Posterior vena cava (tissue), 2 donors: ENCODE data around the gene BEND5. TPM values are rescaled to one million over a fixed set of nuclear protein-coding genes. Genes with fewer than 3 reads are reported as not detected.

Experiments
- DNase-seq: peaks from one replicate; pipeline ENCODE4 v3.0.0-alpha.2; 2020; ENCODE audit warnings: low spot score
- intact Hi-C, 2 donors: fragments of 100-400 bp; cut with DNase I; formaldehyde crosslinking; loops; one replicate each; pipeline versions ENCODE4 v1.14.1 to v1.14.2; 2022 to 2023
- total RNA-seq, 2 donors: library from RNA; stranded (reverse); fragmentation: NEBNext Ultra II Directional; extraction: Animal tissue kit (Norgen Biotek cat#: 25700); gene quantifications; one replicate each; pipeline ENCODE4 v1.2.1, GENCODE V29; 2021
- donor health status: DM: yes; HTN: yes; CAD: no.
- donor health status: DM: yes; HTN: yes; CAD: no.

Gene BEND5
- total RNA-seq, 2 donors from 2014 or later: 2.7 to 5.8 TPM

DNA sequence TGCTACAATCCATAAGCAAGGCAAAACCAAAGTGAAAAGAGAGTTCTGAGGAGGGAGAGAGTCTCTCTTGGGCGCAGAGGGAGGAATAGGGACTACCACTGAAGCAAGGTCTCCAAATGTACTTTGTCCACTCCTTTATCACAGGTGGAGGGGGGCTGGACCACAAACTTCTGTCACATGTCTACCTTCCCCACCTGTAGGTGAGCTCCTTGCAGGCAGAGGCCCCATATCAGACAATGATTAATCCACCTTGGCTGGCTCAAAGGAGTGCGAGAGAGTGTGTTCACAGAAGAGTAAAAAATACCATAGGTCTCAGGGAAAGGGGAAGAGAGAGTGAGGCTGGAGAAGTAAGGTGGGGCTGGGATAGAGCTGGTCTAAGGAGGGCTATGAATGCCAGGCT lies 4.5 kb downstream of the BEND5 start:
- intact Hi-C loops: no loop called here
- no peak for DNase-seq

DNA sequence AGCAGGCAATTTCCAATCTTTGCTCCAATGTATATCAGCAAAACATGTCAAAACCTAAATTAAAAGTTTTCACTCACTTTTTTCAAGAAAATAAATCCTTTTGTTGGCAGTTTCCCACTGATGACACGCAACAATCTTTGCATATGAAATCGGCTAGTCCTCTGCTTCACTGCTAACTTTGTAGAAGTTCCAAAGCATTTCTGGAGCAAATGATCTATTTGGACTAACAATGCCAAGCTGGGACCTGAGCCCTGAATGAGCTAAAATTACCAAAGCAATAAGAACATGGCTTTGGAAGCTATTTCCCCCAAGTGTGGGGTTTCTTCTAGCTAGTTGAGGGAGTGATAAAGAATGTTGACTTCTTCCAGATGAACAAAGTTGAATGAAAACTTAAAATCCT lies 5.1 kb downstream of the BEND5 start:
- intact Hi-C loops: no loop called here
- DNase-seq: no peak

DNA sequence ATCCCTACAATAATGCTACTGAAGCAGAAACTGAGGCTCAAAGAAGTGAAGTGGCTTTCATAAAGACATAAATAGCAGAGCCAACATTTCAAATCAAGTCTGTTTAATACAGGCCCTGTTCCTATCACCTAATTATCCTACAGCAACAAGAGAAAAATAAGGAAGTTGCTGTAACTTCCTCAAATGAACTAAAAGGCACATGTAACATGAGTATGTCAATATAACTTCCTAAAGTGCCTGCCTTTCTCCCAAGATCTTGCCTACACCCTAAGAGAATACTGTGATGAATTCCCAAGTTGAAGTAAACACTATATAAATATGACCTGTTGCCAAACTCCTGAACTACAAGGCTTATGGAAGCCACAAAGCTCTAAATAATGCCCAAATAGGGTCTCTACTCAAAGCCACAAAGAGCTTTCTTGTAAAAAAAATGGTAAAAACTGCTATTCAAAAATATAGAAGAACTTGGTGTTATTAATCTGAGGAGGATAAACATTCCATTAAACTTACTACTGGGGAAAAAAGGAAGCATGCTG lies 8.6 kb downstream of the BEND5 start:
- intact Hi-C loops: no loop called here
- no peak for DNase-seq

DNA sequence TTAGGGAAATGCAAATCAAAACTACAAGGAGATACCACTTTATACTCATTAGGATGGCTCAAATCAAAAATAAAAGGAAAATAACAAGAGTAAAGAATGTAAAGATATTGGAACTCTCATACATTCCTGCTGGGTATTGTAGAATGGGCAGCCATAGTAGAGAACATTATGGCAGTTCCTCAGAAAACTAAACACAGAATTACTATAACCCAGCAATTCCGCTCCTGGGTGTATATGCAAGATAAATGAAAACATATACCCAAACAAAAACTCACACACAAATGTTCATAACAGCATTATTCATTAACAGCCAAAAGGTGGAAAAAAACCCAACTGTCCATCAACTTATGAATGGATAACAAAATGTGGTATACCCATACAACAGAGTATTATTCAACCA lies 11.4 kb downstream of the BEND5 start:
- intact Hi-C loops: no loop called here
- DNase-seq: no peak

DNA sequence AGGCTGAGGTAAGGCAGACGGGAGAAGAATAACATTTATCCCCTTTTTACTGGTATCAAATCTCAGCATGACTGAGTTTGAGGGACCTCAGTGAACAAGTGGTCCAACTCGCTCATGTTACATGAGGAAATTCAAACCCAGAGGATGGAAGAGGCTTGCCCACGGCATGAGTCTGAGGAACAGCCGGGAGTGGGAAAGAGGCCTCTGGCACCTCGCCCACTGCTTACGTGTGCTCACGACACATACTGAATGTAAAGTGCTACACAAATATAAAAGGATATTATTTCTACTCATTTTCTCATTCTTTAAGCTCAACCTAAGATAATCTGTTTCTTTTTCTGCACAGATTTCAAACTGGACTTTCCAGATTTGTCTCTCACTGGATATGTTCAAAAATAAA lies 14.7 kb downstream of the BEND5 start:
- DNase-seq: no peak
- intact Hi-C loops: no loop called here

DNA sequence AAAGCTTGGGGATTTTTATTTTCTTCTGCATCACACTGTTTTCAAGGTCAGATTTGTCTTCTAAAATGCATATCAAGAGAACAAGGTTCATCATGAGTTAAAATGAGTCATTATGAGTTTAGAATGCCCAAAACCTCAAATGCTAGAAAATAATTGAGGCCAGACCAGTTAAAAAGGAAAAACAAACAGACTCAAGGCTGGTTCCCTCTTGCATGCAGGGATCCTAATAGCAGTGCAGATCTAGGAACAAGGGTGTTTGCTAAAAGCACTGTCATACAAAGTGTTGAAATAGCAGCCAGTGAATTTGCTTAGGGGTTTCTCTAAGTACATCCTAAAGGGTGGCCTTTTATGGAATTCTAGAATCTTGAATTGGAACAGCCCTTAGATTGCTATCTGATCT lies 15.3 kb downstream of the BEND5 start:
- intact Hi-C loops: no loop called here
- no peak for DNase-seq

DNA sequence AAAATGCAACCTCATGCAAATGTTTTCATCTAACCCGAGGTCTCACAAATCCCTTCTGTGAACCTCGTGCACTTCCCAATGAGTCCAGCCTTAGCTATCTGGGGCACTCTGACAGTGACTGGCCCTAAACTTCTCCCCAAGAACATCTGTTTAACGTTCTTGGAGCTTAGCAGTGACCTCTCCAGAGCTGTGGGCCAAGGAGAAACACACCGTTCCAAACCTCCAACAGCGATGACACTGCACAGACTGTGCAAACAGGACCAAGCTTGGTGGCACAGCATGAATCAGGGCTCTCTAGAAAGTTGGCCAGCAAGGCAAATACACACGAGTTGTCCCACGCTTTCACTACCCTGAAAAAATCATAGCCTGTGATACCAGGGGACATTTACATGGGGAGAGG lies 15.8 kb downstream of the BEND5 start:
- DNase-seq: no peak
- intact Hi-C loops: no loop called here

DNA sequence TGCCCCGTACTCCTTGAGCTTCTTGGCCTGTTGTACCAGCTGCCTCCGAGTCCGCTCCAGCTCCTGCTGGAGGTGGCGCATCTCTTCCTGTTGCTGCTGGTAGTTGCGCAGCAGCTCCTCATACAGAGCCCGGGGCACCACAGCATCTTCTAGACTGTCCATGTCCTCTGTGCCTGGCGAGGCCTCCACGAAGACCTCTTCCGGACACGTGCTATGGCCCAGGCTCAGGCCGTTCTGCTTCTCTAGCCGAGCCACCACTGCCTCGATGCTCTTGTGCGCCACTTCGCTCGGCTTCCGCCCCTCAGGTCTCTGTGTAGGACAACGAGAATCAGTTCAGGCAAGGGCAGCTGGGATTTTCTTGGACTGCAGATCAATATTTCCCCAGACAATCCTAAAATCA lies 17.7 kb downstream of the BEND5 start:
- intact Hi-C loops: no loop called here

DNA sequence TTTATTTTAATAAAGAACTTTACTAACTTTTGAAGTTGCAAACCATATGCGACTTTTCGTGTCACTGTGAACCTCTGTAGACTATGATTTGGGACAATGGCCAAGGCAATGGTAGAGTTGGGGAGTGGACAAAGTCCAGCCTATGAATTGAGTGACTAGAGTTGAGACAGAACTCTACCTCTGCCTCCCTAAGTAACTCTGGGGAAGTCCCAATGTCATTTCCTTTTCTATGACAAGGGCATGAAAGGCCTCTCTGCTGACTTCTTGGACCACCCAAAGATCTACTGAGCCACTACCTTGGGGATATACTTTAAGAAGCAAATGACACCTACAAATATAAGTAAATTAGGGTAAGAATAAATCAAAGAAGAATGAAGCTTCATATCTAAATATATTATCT lies 19.3 kb downstream of the BEND5 start:
- intact Hi-C loops: no loop called here
- no peak for DNase-seq

More for the DNA sequence above, 17.7 kb downstream of the BEND5 start:
- DNase-seq: no peak

DNA sequence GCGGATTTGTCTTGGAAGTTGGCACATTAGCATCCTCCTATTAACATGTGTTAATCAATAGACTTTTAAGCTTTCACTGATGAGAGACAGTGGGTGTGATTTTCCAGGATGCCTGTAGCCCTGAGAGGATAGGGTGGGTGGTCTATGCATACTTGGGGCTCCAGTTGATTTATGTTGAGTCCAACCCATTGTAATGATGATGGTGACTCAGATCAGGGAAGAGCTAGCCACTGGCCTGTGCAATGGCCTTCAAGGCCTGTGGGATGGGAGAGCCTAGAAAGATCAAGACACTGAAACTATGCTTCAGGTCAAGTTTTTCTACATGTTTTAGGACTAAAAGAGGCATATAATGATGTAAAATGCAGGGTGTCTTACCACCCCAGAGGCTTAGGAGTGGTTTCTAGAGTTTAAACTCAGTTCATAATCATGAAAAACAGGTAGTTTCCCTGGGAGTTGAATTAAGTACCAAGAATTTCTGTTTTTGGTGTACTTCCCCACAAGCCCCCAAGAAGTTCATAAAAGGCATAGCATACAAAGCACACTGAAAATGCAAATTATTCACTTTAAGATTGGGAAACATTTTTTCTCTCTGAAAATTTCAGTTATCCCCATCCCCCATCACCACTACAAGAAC lies 19.9 kb downstream of the BEND5 start:
- intact Hi-C loops: no loop called here
- DNase-seq: no peak

DNA sequence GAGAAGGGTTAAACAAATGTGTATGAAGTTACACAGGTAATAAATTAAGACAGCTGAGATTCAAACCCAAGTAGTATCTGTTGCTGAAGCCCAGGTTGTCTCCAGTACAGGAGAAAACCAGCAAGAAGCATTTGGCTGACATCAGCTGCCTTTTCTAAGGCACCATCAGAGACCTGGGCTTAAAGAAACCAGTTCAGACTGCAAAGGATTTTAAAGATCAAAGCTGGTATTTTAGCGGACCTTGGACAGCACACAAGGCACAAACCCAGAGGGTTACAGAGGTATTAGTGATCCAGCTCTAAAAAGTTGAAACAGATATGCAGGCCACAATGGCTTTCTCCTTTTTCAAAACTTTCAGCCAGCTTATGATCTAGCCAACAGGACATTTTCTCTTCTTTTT lies 23.4 kb downstream of the BEND5 start:
- no peak for DNase-seq

DNA sequence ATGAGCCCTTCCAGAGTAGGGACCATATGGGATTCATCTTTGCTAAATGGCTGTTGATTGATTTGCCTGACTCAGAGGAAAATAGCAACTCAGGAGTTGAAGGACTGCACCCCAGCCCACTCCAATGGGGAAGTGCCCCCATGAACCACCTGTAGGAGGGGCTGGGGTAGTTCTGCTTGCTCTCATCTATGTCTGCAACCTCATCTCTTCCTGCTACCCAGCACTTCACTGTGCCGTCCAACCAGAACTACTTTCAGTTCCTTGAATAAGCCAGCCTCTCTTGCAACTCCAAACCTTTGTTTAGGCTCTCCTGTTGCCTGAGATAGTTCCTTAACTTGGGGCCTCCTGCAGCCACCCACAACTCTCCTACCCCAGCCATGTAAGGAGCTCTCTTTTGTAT lies 26.6 kb downstream of the BEND5 start:
- intact Hi-C loops: no loop called here
- DNase-seq: no peak

More for the DNA sequence above, 23.4 kb downstream of the BEND5 start:
- intact Hi-C loops: no loop called here

DNA sequence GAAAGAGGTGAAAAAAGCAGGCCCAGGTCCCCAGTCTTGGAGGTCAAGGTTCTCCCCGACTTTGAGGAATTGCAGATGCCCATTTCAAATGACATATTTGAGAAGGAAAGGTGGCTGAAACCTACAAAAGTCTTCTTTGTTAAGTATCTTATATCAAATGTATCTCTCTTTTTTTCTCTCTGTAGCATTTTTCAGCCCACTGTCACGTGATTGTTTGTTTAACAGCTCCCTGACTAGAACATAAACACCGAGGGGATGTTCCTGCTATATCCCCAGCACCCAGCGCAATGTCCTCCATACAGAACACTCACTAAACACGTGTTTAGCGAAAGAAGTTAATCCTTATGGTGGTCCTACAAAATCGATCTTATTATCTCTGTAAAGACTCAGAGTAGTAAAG lies 27.6 kb downstream of the BEND5 start:
- intact Hi-C loops: no loop called here

DNA sequence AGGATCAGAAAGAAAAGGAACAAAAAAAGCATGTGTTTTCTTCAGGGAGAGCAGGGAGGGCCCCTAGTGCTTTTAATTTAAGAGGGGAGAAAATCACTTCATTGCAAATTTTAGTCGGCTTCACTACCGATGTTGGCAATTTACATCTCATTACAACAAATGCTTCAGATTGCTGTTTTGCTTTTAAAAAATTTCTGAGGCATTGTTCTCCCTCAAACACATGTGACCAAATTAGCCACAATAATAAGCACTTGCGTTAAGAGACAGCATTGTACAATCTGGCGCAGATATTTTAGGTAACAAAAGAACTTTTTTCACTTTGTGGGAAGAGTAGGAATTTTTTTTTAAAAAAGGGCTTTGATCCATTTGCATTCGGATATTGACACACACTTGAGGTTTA lies 29.8 kb downstream of the BEND5 start:
- intact Hi-C loops: no loop called here
- DNase-seq: no peak

More for the DNA sequence above, 27.6 kb downstream of the BEND5 start:
- no peak for DNase-seq

DNA sequence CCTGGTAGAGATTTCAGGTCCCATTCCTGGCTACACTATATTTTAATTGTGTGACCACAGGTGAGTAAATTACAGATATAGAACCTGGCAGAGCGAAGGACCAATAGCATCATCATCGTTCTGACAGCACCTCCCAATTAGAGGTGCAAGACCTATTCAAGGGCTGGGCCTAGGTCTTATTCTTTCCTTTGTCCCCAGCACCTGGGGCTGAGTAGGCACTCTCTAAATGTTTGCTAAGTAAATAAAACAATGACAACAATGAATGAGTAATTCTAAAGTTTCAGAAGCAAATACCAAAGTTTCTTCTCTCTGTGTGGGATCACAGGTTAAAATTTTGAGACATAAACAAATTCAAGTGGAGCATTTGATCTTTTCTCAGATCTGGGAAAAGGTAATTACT lies 32.7 kb downstream of the BEND5 start:
- DNase-seq: no peak
- intact Hi-C loops: no loop called here

DNA sequence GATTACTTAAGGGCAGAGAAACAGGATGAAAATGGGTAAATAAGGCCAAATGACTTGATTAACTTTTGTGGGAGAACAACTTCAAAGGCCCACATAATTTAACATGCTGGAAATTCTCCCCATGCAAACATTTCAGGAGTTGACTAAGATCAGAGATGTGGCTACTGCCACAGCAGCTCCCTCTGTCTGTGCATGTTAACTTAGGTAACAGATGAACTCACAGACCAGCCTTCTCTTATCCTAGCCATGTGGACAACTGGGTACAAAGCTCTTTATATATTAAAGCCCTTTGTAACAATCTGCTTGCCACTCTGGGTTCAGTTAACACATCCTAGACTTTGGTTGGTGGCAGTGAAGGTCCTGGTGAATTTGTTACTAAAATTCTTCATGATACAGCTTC lies 33.2 kb downstream of the BEND5 start:
- intact Hi-C loops: no loop called here
- no peak for DNase-seq

DNA sequence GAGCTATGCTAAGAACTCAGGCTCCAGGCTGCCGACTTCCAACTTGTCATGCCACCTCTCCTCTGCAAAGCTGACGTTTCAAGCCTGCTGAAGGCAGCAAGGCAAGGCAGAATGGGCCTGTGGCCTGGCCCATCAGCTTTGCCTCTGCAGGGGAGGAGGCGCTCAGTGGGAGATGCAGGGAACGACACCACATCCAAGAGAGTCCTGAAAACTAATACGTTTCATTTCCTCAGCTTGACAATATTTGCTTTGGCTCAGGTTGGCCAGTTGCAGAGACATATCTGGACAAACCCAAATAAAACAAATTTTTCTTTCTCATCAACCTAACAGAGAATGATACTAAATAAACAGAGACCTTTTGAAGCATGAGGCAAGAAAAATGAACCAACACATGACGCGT lies 35.3 kb downstream of the BEND5 start:
- intact Hi-C loops: no loop called here
- no peak for DNase-seq

DNA sequence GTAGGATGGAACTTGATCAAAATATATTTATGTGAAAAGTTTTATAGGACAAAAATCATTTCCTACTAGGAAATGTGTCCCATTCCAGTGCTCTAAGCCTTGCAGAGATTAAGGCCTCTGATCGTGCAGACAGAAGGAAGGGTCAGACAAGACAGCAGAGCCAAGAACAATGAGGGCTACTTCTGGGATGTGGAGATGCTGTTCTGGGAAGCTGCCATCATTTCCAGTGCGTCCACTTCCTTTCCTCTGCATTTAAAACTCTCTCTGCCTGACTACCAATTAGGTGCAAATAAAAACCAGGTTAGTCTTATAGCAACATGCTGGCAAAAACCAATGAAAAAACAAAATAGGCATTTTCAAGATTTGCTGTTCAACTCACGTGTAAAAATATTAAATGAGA lies 36.1 kb downstream of the BEND5 start:
- no peak for DNase-seq
- intact Hi-C loops: no loop called here

DNA sequence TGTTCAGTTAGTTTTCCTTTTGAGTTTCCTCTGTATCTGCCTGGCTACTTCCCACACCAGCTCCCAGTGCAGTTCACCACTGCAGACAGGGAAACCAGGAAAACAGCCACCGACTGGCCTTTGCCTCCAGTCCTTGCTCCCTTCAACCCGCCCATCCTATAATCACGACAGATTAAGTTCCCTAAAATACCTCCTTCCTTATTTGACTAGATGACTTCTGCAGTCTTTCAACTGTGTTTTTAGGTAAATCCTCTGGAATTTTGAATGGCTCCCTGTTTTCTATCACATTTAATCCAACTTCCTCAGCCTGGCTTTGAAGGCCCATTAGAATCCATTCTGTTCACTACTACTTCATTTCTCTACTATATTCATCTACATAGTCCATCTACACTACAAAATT lies 37.6 kb downstream of the BEND5 start:
- intact Hi-C loops: no loop called here

DNA sequence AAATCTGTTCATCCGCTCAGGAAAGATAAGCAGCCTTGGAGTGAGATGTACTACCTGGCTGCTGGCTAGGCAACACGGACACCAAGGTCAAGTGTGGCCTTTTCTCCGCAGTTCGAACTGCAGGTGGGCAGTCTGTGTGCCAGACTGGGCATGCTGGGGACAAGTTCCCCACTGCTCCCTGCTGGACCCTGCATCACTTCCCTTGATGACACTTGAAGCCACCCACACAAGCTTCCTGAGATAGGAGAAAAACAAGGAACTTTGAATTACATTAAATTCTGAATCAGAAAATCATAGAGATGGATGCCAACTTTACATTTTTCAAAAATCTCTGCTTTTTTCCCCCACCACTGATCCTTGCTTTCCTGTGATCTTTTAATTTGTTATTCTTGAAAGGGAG lies 38.3 kb downstream of the BEND5 start:
- DNase-seq: no peak
- intact Hi-C loops: no loop called here

More for the DNA sequence above, 37.6 kb downstream of the BEND5 start:
- no peak for DNase-seq

DNA sequence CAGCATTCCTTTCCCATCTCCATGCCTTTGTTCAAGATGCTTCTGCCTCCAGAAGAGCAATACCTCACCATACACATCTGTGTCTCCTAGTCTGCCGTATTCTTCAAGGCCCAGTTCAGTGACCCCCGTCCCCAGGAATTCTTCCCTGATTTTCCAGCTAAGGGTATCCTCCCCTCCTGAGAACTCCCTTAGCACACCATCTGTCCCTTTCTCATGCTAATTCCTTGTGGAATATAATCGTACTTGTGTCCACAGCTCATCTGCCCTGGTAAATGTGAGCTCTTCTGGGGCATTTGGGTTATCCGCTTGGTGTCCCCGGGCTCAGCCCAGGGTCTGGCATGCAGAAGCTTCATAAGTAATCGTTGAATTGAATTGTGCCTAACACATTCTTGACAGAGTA lies 40.9 kb downstream of the BEND5 start:
- no peak for DNase-seq
- intact Hi-C loops: no loop called here
